ENCODE results near the gene SFXN5. TPM values are rescaled to one million over a fixed set of nuclear protein-coding genes. Genes with fewer than 3 reads are reported as not detected.

SFXN5 gene
- total and polyA plus RNA-seq, 2 of the 8 experiments (the other 6 are each of a cell fraction or from before 2014, with no cell fraction given) = 29.3 to 33.1 TPM

DNA sequence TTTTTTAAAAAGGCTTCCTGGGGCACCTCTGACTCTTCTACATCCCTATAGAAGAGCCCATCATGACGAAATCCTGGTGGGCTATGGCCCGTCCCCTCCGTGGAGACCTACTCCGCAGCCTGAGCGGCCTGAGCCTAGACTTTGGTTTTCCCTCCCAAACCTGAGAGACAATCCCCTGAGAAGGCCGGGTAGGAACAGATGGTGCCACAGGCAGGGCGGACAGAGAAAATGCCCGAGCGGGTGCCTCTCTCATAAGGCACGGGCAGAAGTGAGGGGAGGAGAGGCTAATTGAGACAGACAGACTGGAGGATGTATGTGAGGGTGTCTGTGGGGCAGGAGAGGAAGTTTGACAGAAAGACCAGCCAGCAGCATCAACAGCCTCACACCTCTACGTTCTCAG, 20.2 kb upstream of the SFXN5 start:
- H2AFZ ChIP-seq (ENCODE audit: low read length) = no peak overlapping the region
- WGBS, 2 experiments (ENCODE audit: extremely low coverage in 1 of 2, insufficient coverage in 1 of 2, insufficient read length in 1 of 2, insufficient replicate concordance in 2 of 2, low coverage in 1 of 2, low lambda C conversion rate in 2 of 2, missing lambda C conversion rate in 1 of 2) = 95% methylated on average over 11 of the region's 11 CpGs; no CpG with 5 or more reads in 1 of the 2 experiments
- H3K14ac ChIP-seq (ENCODE audit: insufficient read length) = no peak overlapping the region
- H2AK5ac ChIP-seq (ENCODE audit: low read depth, low read length) = no peak overlapping the region
- no peaks in the 10 kb centered on the region for H3K27me3 ChIP-seq (replicated peaks in 1 of 4; ENCODE audit: control insufficient read depth in 3 of 4, extremely low read depth in 1 of 4, insufficient read depth in 3 of 4, low read length in 3 of 4)
- H3K23me2 ChIP-seq (ENCODE audit: low read depth, low read length) = no peaks in the 10 kb centered on the region
- H4K5ac ChIP-seq (ENCODE audit: insufficient read length, low read depth, low read length) = no peak overlapping the region
- no peak overlapping the region for H3K4me2 ChIP-seq (ENCODE audit: insufficient read depth in 1 of 2, low read depth in 2 of 2, low read length in 2 of 2)
- H4K8ac ChIP-seq (ENCODE audit: extremely low read depth, insufficient read depth, low read length) = no peak overlapping the region
- H3K79me2 ChIP-seq (ENCODE audit: control insufficient read depth in 1 of 2, insufficient read depth in 2 of 2, low read length in 2 of 2) = no peaks in the 10 kb centered on the region; a peak in 1 of 4 replicates
- H4K20me1 ChIP-seq (replicated peaks in 1 of 2; ENCODE audit: control insufficient read depth in 1 of 2, insufficient read depth in 2 of 2, low read length in 2 of 2) = peaks cover 3 to 7% of the 10 kb centered on the region in 2 experiments
- no peak overlapping the region for H3K4me3 ChIP-seq (ENCODE audit: extremely low read depth in 1 of 4, insufficient read depth in 2 of 4, low read depth in 3 of 4, low read length in 4 of 4)
- TF ChIP-seq BCL11A (IDR thresholded peaks at IDR 0.05; ENCODE audit: low read depth in 2 of 2, low read length in 2 of 2) (no peak), POLR2AphosphoS5 (IDR thresholded peaks at IDR 0.05; ENCODE audit: low read depth, low read length) (no peak), SRF (IDR thresholded peaks at IDR 0.05; ENCODE audit: low read depth, low read length) (no peak), POLR2A (IDR thresholded peaks at IDR 0.05; ENCODE audit: control extremely low read depth in 1 of 2, low read depth in 2 of 2, low read length in 2 of 2) (no peak)
- no peak overlapping the region for H2BK15ac ChIP-seq (ENCODE audit: low read length)
- ChIA-PET CTCF (ENCODE audit: partially characterized antibody) (interaction anchor here (1.3 to 6.2 kb wide), 8 partner anchors 10 to 85 kb away, joined by 3 to 38 read pairs (median 6); no protein-coding TSS in a partner anchor), POLR2A (ENCODE audit: partially characterized antibody) (interaction anchor here (0.6 to 2.2 kb wide), 3 partner anchors 20 to 333 kb away, joined by 3 to 17 read pairs (median 3); partner anchors contain the start of gene RAB11FIP5)
- no peak overlapping the region for H3K56ac ChIP-seq (replicated peaks; ENCODE audit: insufficient read length, low read depth, low read length)
- H2BK5ac ChIP-seq (ENCODE audit: low read depth, low read length) = no peak overlapping the region
- no peak overlapping the region for H2BK20ac ChIP-seq (ENCODE audit: low read length)
- H3K9ac ChIP-seq (replicated peaks in 1 of 4; ENCODE audit: extremely low read depth in 1 of 4, low read depth in 3 of 4, low read length in 3 of 4) = no peak overlapping the region
- H3K4me1 ChIP-seq (replicated peaks in 1 of 4; ENCODE audit: control insufficient read depth in 3 of 4, insufficient read depth in 4 of 4, low read length in 3 of 4) = no peaks in the 10 kb centered on the region; a peak in 1 of 7 replicates
- peaks cover 11% of the 10 kb centered on the region for H3K79me1 ChIP-seq (ENCODE audit: low read depth, low read length)
- no peak overlapping the region for H3K27ac ChIP-seq (ENCODE audit: low read depth, low read length)
- no peak for FAIRE-seq
- H3K4ac ChIP-seq (replicated peaks; ENCODE audit: insufficient read length, low read depth, low read length) = no peak overlapping the region
- H4K91ac ChIP-seq (replicated peaks; ENCODE audit: insufficient read length, low read length) = no peak overlapping the region
- H3K18ac ChIP-seq (ENCODE audit: extremely low read depth, low read length) = no peak overlapping the region
- no peak overlapping the region for H2BK12ac ChIP-seq (ENCODE audit: low read depth, low read length)
- DNase-seq (ENCODE audit: low read depth in 1 of 2, low spot score in 2 of 2) = no peak
- H3K9me3 ChIP-seq (ENCODE audit: insufficient read depth in 2 of 2, low read depth in 1 of 2, low read length in 1 of 2) = no peaks in the 10 kb centered on the region
- H2BK120ac ChIP-seq (replicated peaks; ENCODE audit: low read depth, low read length) = no peak overlapping the region
- H3K36me3 ChIP-seq (ENCODE audit: control insufficient read depth in 2 of 4, insufficient read depth in 4 of 4, low read length in 3 of 4) = no peaks in the 10 kb centered on the region
- H3K23ac ChIP-seq (ENCODE audit: insufficient read length) = no peak overlapping the region
